ENCODE measurements around the gene AMOTL2. TPM values are rescaled to one million over a fixed set of nuclear protein-coding genes. Genes with fewer than 3 reads are reported as not detected.

The AMOTL2 gene
- total and polyA plus RNA-seq, 10 of the 15 experiments (the other 5 are each of a cell fraction or from before 2014, with no cell fraction given), result 0.20 to 0.33 TPM; not detected in 8

DNA sequence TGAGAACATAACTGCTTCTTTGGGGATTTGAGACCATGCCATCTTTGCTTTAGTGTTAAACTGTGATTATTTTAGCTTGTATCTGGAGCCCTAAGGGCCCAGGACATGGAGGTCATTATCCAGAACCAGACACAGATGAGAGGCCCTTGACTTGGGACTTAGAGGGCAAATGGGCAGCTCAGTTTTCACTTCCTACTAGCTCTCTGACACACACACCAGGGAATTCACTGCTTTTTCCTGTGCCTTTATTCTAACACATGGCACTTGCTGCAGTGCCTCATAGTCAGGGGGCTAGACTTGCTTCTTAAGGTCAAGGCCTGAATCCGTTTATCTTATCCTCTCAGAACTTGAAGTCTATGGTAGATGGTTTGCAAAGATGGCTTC, 33.3 kb downstream of the AMOTL2 start (continued):
- TF ChIP-seq, protein P1, sequence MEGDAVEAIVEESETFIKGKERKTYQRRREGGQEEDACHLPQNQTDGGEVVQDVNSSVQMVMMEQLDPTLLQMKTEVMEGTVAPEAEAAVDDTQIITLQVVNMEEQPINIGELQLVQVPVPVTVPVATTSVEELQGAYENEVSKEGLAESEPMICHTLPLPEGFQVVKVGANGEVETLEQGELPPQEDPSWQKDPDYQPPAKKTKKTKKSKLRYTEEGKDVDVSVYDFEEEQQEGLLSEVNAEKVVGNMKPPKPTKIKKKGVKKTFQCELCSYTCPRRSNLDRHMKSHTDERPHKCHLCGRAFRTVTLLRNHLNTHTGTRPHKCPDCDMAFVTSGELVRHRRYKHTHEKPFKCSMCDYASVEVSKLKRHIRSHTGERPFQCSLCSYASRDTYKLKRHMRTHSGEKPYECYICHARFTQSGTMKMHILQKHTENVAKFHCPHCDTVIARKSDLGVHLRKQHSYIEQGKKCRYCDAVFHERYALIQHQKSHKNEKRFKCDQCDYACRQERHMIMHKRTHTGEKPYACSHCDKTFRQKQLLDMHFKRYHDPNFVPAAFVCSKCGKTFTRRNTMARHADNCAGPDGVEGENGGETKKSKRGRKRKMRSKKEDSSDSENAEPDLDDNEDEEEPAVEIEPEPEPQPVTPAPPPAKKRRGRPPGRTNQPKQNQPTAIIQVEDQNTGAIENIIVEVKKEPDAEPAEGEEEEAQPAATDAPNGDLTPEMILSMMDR (IDR thresholded peaks at IDR 0.05 in 2 of 3, conservative IDR thresholded peaks at IDR 0.05 in 1 of 3; ENCODE audit: control insufficient read depth in 2 of 3, extremely low read depth in 1 of 3, insufficient read depth in 1 of 3, low read depth in 3 of 3, low read length in 3 of 3), result no peak
- TF ChIP-seq NR2C1 (IDR thresholded peaks at IDR 0.05) (no peak), IKZF2 (IDR thresholded peaks at IDR 0.05) (no peak)
- TF ChIP-seq, protein P2, sequence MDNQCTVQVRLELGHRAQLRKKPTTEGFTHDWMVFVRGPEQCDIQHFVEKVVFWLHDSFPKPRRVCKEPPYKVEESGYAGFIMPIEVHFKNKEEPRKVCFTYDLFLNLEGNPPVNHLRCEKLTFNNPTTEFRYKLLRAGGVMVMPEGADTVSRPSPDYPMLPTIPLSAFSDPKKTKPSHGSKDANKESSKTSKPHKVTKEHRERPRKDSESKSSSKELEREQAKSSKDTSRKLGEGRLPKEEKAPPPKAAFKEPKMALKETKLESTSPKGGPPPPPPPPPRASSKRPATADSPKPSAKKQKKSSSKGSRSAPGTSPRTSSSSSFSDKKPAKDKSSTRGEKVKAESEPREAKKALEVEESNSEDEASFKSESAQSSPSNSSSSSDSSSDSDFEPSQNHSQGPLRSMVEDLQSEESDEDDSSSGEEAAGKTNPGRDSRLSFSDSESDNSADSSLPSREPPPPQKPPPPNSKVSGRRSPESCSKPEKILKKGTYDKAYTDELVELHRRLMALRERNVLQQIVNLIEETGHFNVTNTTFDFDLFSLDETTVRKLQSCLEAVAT (IDR thresholded peaks at IDR 0.05), result no peak

DNA sequence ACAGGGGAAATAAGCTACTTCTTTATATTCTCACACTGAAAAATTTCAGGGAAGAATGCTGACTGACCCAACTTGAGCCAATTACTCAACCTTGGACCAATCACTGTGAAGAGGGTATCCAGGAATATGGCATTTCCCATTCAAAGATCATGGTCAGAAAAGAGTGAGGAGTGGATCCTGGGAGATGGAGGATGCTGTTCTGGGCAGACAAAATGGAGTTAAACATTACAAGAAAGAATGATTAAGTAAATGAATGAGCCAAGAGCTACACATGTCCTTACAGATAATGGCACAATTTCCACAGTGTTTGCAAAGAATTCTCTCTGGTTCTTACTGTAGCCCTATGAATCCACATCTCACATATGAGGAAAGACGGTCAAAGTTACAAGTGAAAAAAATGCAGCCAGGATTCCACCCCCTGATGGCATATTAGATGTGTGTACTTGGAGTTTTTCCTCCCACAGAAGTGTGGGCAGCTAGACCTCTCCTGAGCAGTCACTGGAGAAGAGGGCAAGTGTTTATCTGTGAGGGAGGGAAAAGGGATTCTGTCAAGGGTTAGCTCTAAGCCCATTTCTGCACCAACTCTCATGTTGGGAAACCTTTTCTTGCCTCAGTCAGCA, 33.8 kb downstream of the AMOTL2 start:
- CTCF ChIA-PET, result interaction anchor here (0.8 to 1.0 kb wide), 2 partner anchors 24 to 142 kb away, joined by 3 read pairs; no protein-coding TSS in a partner anchor
- no TSS peak for BruUV-seq (replicated peaks)
- Histone ChIP-seq H3K9me3 (replicated peaks; ENCODE audit: control insufficient read depth, insufficient read depth, low read length) (no peaks in the 10 kb centered on the region; the same call in 2 of the 3 replicates), H3K27me3 (replicated peaks in 1 of 2; ENCODE audit: control insufficient read depth in 2 of 2, insufficient read depth in 2 of 2, low read length in 1 of 2) (no peaks in the 10 kb centered on the region; a peak in 1 of 4 replicates), H3K36me3 (ENCODE audit: control insufficient read depth in 2 of 2, insufficient read depth in 2 of 2, low read length in 1 of 2) (no peaks in the 10 kb centered on the region), H3K4me1 (ENCODE audit: control insufficient read depth, insufficient read depth, low read length) (no peaks in the 10 kb centered on the region), H3K4me3 (no peak overlapping the region), H2AFZ (ENCODE audit: control insufficient read depth, low read depth, low read length) (no peak overlapping the region), H3K9ac (ENCODE audit: control insufficient read depth, insufficient read depth, low read length) (no peak overlapping the region), H3K4me2 (ENCODE audit: control insufficient read depth, insufficient read depth) (no peak overlapping the region), H3K79me2 (ENCODE audit: control insufficient read depth, insufficient read depth, low read length) (no peaks in the 10 kb centered on the region), H4K20me1 (ENCODE audit: control insufficient read depth, insufficient read depth) (no peaks in the 10 kb centered on the region), H3K27ac (ENCODE audit: control insufficient read depth, insufficient read depth) (no peak overlapping the region)
- in situ Hi-C loops (cut with MboI), result no loop called here
- intact Hi-C loops (cut with micrococcal nuclease; ENCODE audit: unreplicated experiment), result no loop called here
- 25% methylated on average over 1 of the region's 1 CpG for WGBS (ENCODE audit: insufficient coverage, insufficient replicate concordance, low lambda C conversion rate, missing lambda C conversion rate)
- ATAC-seq (no peak), DNase-seq (ENCODE audit: low read depth, low spot score) (no peak), FAIRE-seq (no peak)
- TF ChIP-seq ZNF207 (IDR thresholded peaks at IDR 0.05; ENCODE audit: borderline replicate concordance), result no peak
- TF ChIP-seq ETV6 (conservative IDR thresholded peaks at IDR 0.05 in 1 of 2, IDR thresholded peaks at IDR 0.05 in 1 of 2; ENCODE audit: borderline replicate concordance in 1 of 2, low read depth in 1 of 2), result no peak
- no peak for TF ChIP-seq HDAC6 (IDR thresholded peaks at IDR 0.05; ENCODE audit: unreplicated experiment)
- TF ChIP-seq MTA3 (IDR thresholded peaks at IDR 0.05; ENCODE audit: borderline replicate concordance, low read length), result no peak
- no peak for TF ChIP-seq JUND (IDR thresholded peaks at IDR 0.05; ENCODE audit: low read depth, low read length)
- no peak for TF ChIP-seq SPI1 (IDR thresholded peaks at IDR 0.05; ENCODE audit: borderline replicate concordance, insufficient read depth, low read depth, low read length)
- TF ChIP-seq, protein P3, sequence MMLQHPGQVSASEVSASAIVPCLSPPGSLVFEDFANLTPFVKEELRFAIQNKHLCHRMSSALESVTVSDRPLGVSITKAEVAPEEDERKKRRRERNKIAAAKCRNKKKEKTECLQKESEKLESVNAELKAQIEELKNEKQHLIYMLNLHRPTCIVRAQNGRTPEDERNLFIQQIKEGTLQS (IDR thresholded peaks at IDR 0.05; ENCODE audit: borderline replicate concordance, extremely low read depth, low read depth, low read length), result no peak
- no peak for TF ChIP-seq SUPT20H (IDR thresholded peaks at IDR 0.05; ENCODE audit: borderline replicate concordance, control insufficient read depth, low read depth, low read length)
- no peak for TF ChIP-seq RBBP5 (conservative IDR thresholded peaks at IDR 0.05)
- TF ChIP-seq STAT1 (conservative IDR thresholded peaks at IDR 0.05), result no peak
- TF ChIP-seq SMAD5 (IDR thresholded peaks at IDR 0.05; ENCODE audit: low read depth), result no peak
- TF ChIP-seq SRF (IDR thresholded peaks at IDR 0.05; ENCODE audit: low read depth in 2 of 2, low read length in 2 of 2), result no peak
- no peak for TF ChIP-seq SIX5 (IDR thresholded peaks at IDR 0.05; ENCODE audit: low read depth, low read length, severe bottlenecking)
- TF ChIP-seq IRF4 (IDR thresholded peaks at IDR 0.05; ENCODE audit: low read depth, low read length), result no peak
- no peak for TF ChIP-seq SP1 (IDR thresholded peaks at IDR 0.05; ENCODE audit: low read depth, low read length)
- SMC1A ChIA-PET (ENCODE audit: uncharacterized antibody, unreplicated experiment), result interaction anchor here (0.8 kb wide), 1 partner anchor 135 kb away, joined by 3 read pairs; no protein-coding TSS in a partner anchor
- RAD21 ChIA-PET (ENCODE audit: unreplicated experiment), result no interaction called here
- POLR2A ChIA-PET, result no interaction called here
